BE2C (cell line): ENCODE measurements around the gene C5orf46.

ENCODE experiments used
- DNase-seq: peaks from one replicate; pipeline ENCODE4 v3.0.0-alpha.2; 2020
- H3K27me3 ChIP-seq: fragments of 250-450 bp; sonication (Bioruptor Pico); 2 replicates; pipeline ENCODE4 v1.5.1; 2020; ENCODE audit warnings: mild to moderate bottlenecking
- H3K36me3 ChIP-seq: fragments of 250-450 bp; sonication (Bioruptor Pico); 2 replicates; pipeline ENCODE4 v1.5.1; 2020; ENCODE audit warnings: mild to moderate bottlenecking
- H3K4me1 ChIP-seq: fragments of 250-450 bp; sonication (Bioruptor Pico); 2 replicates; pipeline ENCODE4 v1.5.1; 2020
- H3K4me3 ChIP-seq: 2 replicates; pipeline ENCODE4 v1.5.1; 2011; ENCODE audit warnings: low read depth, low read length
- H3K9me3 ChIP-seq: fragments of 250-450 bp; sonication (Bioruptor Pico); 2 replicates; pipeline ENCODE4 v1.5.1; 2020
- CTCF ChIP-seq: IDR thresholded peaks from 2 replicates; pipeline ENCODE4 v1.5.1; 2012; ENCODE audit warnings: mild to moderate bottlenecking, low read depth, low read length

The C5orf46 gene

DNA sequence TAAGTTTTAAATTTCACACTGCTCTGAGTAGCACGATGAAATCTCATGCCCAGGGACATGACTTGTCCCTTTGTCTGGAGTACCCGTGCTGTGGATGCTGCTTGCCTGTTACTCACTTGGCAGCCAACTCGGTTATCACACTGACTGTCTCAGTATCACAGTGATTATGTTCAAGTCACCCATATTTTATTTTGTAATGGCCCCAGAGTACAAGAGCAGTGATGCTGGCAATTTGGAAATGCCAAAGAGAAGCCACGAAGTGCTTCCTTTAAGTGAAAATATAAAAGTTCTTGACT lies 50.6 kb downstream of the C5orf46 start:
- H3K9me3 ChIP-seq, result no peaks in the 10 kb centered on the region
- no peak for DNase-seq
- H3K4me1 ChIP-seq, result no peaks in the 10 kb centered on the region
- no peak overlapping the region for H3K4me3 ChIP-seq
- TF ChIP-seq CTCF, result no peak
- H3K36me3 ChIP-seq, result no peaks in the 10 kb centered on the region
- H3K27me3 ChIP-seq, result peaks cover 26% of the 10 kb centered on the region

DNA sequence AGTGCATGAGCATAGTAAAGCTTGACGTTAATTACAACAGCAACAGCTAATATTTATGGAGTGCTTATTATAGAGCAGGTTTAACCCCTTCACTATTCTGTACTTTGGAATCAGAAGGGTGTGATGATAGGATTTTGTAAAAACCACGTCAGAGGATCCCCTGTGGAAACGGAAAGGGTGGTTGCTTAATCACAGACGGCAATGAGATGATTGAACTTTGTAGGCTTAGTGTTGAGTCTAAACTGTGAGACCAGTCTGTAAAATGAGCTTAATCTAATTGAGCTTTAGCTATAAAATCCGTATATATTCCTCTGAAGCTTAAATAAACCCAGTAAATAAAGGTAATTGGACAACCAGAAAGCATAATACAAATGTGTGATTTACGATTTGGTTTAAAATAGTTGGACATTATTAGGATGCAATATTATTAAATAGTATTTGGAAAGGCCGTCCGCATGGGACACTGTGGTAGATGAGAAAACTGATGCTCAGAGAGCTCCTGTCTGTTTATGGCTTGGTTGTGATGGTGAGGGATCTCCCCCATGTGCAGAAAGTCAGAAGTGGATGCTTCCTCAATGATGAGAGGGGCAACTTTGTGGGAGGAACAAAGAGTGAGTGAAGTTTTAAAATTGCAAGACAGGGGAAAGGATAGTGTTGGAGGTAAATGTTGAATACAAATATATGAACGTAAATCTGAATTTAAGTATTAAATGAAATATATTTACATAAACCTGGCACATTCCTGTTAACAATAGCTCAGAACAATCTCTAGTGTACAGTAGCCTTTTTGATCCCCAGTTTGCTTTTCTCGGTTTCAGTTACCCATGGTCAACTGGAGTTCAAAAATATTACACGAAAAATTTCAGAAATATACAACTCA lies 51.2 kb downstream of the C5orf46 start:
- no peak for TF ChIP-seq CTCF
- Histone ChIP-seq H3K9me3 (no peaks in the 10 kb centered on the region), H3K4me1 (no peaks in the 10 kb centered on the region), H3K4me3 (no peak overlapping the region), H3K36me3 (no peaks in the 10 kb centered on the region), H3K27me3 (peaks cover 26% of the 10 kb centered on the region)
- no peak for DNase-seq

DNA sequence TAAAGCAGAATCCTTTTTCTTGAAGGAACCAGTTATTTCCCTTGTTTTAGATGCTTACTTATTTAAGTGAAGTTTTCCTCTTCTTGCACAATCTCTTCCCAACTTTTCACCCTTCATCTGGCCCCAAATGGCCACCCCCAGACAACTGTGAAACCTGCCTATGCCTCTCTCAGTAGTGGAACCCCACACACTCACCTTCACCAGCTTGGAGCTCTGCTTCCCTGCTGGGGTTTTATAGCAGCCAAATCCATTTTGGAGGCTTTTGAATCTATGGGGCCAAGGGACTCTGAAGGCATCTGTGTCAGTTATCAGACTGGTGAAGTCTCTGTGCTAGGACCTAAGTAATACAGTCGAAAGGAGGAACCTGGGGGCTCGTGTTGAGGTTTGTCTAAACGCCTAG lies 52.0 kb downstream of the C5orf46 start:
- H3K9me3 ChIP-seq, result no peaks in the 10 kb centered on the region
- H3K27me3 ChIP-seq, result peaks cover 26% of the 10 kb centered on the region
- TF ChIP-seq CTCF, result no peak
- no peaks in the 10 kb centered on the region for H3K36me3 ChIP-seq
- no peak for DNase-seq
- no peak overlapping the region for H3K4me3 ChIP-seq
- H3K4me1 ChIP-seq, result no peaks in the 10 kb centered on the region

DNA sequence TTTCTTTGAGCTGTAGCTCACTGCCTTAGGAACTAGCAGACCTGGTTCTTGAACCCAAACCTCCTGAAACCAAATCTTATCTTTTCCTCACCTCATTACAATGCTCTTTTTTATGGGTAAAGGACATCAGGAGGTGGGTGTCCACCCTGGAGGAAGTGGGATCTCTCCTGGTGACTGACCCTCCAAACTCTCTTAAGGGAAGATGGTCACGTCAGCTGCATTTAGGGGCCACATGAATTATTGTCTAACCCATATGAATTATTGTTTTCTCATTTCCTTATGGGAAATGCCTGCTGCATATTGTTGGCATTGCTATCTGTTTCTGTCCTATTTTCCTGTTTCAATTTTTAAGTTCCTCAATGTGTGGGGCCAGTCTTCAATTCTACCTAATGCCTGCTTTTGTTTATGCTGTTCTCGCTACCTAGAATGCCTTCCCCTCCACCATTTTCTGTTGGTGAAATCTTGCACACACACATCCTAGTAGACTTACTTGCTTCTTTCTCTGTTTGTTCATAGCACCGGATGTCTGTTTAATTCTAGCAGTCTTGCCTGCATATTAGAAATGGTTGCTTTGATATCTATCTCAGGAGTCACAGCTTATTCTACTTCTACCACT lies 52.9 kb downstream of the C5orf46 start:
- no peaks in the 10 kb centered on the region for H3K36me3 ChIP-seq
- TF ChIP-seq CTCF, result no peak
- H3K27me3 ChIP-seq, result peaks cover 32% of the 10 kb centered on the region
- DNase-seq, result no peak
- no peaks in the 10 kb centered on the region for H3K4me1 ChIP-seq
- H3K9me3 ChIP-seq, result no peaks in the 10 kb centered on the region
- H3K4me3 ChIP-seq, result no peak overlapping the region

DNA sequence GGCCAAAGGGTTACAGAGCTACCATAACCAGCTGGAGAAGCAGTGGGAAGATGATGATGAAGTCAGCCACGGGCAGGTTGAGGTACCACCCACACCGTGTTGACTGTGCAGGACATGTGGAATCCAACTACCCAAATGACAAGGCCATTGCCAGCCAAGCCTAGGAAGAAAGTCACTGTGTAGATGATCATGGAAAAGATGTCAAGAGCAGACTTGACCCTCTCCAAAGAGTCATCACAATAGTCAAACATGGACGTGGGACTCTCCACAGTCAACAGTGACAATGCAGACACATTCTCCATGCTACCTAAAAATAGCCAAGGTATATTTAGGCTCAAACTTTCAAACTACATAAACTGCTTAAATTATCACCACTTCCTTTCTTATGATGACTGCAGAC lies 54.0 kb downstream of the C5orf46 start:
- Histone ChIP-seq H3K27me3 (peaks cover 31% of the 10 kb centered on the region), H3K36me3 (no peaks in the 10 kb centered on the region), H3K9me3 (no peaks in the 10 kb centered on the region), H3K4me1 (no peaks in the 10 kb centered on the region), H3K4me3 (no peak overlapping the region)
- no peak for DNase-seq
- no peak for TF ChIP-seq CTCF

DNA sequence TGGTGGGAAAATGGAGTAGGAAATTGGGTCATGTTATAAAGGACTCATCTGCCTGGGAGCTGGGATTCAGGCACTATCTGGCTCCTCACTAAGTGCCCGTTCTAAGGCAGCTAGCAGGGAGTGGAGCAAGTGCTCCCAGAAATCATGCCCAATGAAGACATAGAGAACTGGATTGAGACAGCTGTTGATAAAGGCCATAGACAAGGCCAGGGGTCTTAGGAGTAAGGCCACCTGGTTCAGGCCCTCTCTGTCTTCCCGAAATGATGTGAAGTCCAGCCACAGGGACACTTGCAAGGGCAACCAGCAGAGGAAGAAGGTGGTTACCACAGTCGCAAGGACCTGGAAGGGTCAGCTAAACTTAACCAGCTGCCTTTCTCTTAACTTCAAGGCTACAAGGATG lies 54.8 kb downstream of the C5orf46 start:
- Histone ChIP-seq H3K4me1 (no peaks in the 10 kb centered on the region), H3K9me3 (no peaks in the 10 kb centered on the region), H3K4me3 (no peak overlapping the region), H3K36me3 (no peaks in the 10 kb centered on the region), H3K27me3 (peaks cover 33% of the 10 kb centered on the region)
- no peak for TF ChIP-seq CTCF
- no peak for DNase-seq
